GM21717 (cell line): ENCODE data around the gene BCR.
"Not testable (repeated sequence)": the region's sequence is repeated elsewhere in the genome, so short reads cannot be mapped to it uniquely, and the experiment has no call there.

Experiments
- ATAC-seq: cut with Tn5 transposase; IDR thresholded peaks from one replicate; pipeline ENCODE4 v1.9.1; 2021; ENCODE audit warnings: mild to moderate bottlenecking, moderate library complexity; ENCODE audit not compliant: unreplicated experiment

The BCR gene

GRCh38 chr22:23307511-23307910 lies 127.2 kb downstream of the BCR start:
- ATAC-seq = not testable (repeated sequence)

GRCh38 chr22:23309261-23309660 lies 129.0 kb downstream of the BCR start:
- ATAC-seq = not testable (repeated sequence)

GRCh38 chr22:23310443-23311097 lies 130.3 kb downstream of the BCR start:
- not testable (repeated sequence) for ATAC-seq

GRCh38 chr22:23311635-23312420 lies 131.5 kb downstream of the BCR start:
- ATAC-seq = not testable (repeated sequence)

GRCh38 chr22:23313791-23314567 lies 133.7 kb downstream of the BCR start:
- no peak for ATAC-seq

GRCh38 chr22:23315341-23315917 lies 135.1 kb downstream of the BCR start:
- ATAC-seq = no peak

- not testable (repeated sequence) for ATAC-seq
Observed at GRCh38 chr22:23316596-23316995, 136.3 kb downstream of the BCR start.

GRCh38 chr22:23318316-23318715 lies 138.0 kb downstream of the BCR start:
- not testable (repeated sequence) for ATAC-seq

GRCh38 chr22:23322497-23323080 lies 142.3 kb downstream of the BCR start:
- not testable (repeated sequence) for ATAC-seq

- not testable (repeated sequence) for ATAC-seq
Observed at GRCh38 chr22:23323960-23324688, 143.8 kb downstream of the BCR start.

GRCh38 chr22:23325183-23325582 lies 144.9 kb downstream of the BCR start:
- no peak for ATAC-seq

GRCh38 chr22:23333822-23334221 lies 153.5 kb downstream of the BCR start:
- not testable (repeated sequence) for ATAC-seq

- ATAC-seq = not testable (repeated sequence)
Observed at GRCh38 chr22:23337672-23338071, 157.4 kb downstream of the BCR start.

GRCh38 chr22:23341942-23342695 lies 161.8 kb downstream of the BCR start:
- not testable (repeated sequence) for ATAC-seq

GRCh38 chr22:23351321-23351720 lies 171.0 kb downstream of the BCR start:
- ATAC-seq = no peak

GRCh38 chr22:23353004-23353403 lies 172.7 kb downstream of the BCR start:
- ATAC-seq = no peak

- no peak for ATAC-seq
Observed at GRCh38 chr22:23353696-23354095, 173.4 kb downstream of the BCR start.

- no peak for ATAC-seq
Observed at GRCh38 chr22:23356094-23356493, 175.8 kb downstream of the BCR start.

- ATAC-seq = no peak
Observed at GRCh38 chr22:23357053-23357452, 176.7 kb downstream of the BCR start.
